Panc1 (cell line): ENCODE results near the gene SIGLECL1. TPM values are rescaled to one million over a fixed set of nuclear protein-coding genes. Genes with fewer than 3 reads are reported as not detected.

Experiments
- ATAC-seq: fragments of 200-7000 bp; cut with Tn5 transposase; 2 replicates; pipeline ENCODE4 v1.9.1; 2020; ENCODE audit warnings: mild to moderate bottlenecking, moderate library complexity
- BruUV-seq: library from RNA; stranded (reverse); fragments of 400-500 nt; replicated peaks from 2 replicates; lab custom pipeline; 2021; lab: Mats Ljungman, UMichigan
- CTCF ChIA-PET: fragments of 300-600 bp; sonication (Branson Sonifier 250); formaldehyde crosslinking; loops from one replicate; lab custom pipeline; 2022; ENCODE audit warnings: antibody characterized with exemption; lab: Charles Lee
- POLR2A ChIA-PET: fragments of 300-600 bp; sonication (Branson Sonifier 250); formaldehyde crosslinking; loops from one replicate; lab custom pipeline; 2022; ENCODE audit warnings: antibody characterized with exemption; lab: Charles Lee
- DNase-seq: peaks from one replicate; pipeline ENCODE4 v3.0.0-alpha.2; 2010; ENCODE audit warnings: low read depth, low spot score
- H3K27ac ChIP-seq: 2 replicates; pipeline ENCODE4 v1.5.1; 2011; ENCODE audit warnings: mild to moderate bottlenecking, low read length, inconsistent platforms
- H3K27me3 ChIP-seq: fragments of 200-500 bp; sonication (Bioruptor generic); 2 replicates; pipeline ENCODE4 v1.6.0; 2014; ENCODE audit warnings: low read length, inconsistent platforms; ENCODE audit not compliant: control insufficient read depth, insufficient read depth
- H3K36me3 ChIP-seq: fragments of 200-500 bp; sonication (Bioruptor generic); 2 replicates; pipeline ENCODE4 v1.5.1; 2014; ENCODE audit warnings: inconsistent platforms, mild to moderate bottlenecking, low read length, moderate library complexity; ENCODE audit not compliant: control insufficient read depth, insufficient read depth
- H3K4me1 ChIP-seq: 2 replicates; pipeline ENCODE4 v1.5.1; 2011; ENCODE audit warnings: inconsistent platforms, mild to moderate bottlenecking, low read length, moderate library complexity; ENCODE audit not compliant: control insufficient read depth, insufficient read depth
- H3K4me3 ChIP-seq, 2 experiments: 2 replicates each; pipeline ENCODE4 v1.5.1; 2011 to 2012; ENCODE audit warnings: low read depth in 2 of 2, low read length in 2 of 2, mild to moderate bottlenecking in 2 of 2, inconsistent platforms in 1 of 2, moderate library complexity in 1 of 2
- H3K9me3 ChIP-seq: fragments of 200-500 bp; sonication (Bioruptor generic); 2 replicates; pipeline ENCODE4 v1.5.1; 2014; ENCODE audit warnings: low read depth, mild to moderate bottlenecking, inconsistent platforms, low read length, moderate library complexity; ENCODE audit not compliant: control insufficient read depth, insufficient read depth
- CTCF ChIP-seq: fragments of 450-650 bp; IDR thresholded peaks from 2 replicates; pipeline ENCODE4 v1.5.1; 2017; ENCODE audit warnings: mild to moderate bottlenecking
- POLR2AphosphoS5 ChIP-seq: IDR thresholded peaks from 2 replicates; pipeline ENCODE4 v1.6.1; 2012; ENCODE audit warnings: mild to moderate bottlenecking, low read depth, low read length, moderate library complexity
- REST ChIP-seq, 2 experiments: IDR thresholded peaks; 2 replicates each; pipeline ENCODE4 v1.6.1; 2011 to 2012; ENCODE audit warnings: low read depth in 2 of 2, control low read depth in 1 of 2, low read length in 1 of 2, mild to moderate bottlenecking in 1 of 2, moderate library complexity in 1 of 2; ENCODE audit not compliant: insufficient read depth in 1 of 2
- SIN3A ChIP-seq: IDR thresholded peaks from 2 replicates; pipeline ENCODE4 v1.6.1; 2012; ENCODE audit warnings: low read depth, mild to moderate bottlenecking, low read length, moderate library complexity, borderline replicate concordance; ENCODE audit not compliant: insufficient read depth
- TCF7L2 ChIP-seq: IDR thresholded peaks from 2 replicates; pipeline ENCODE4 v1.6.1; 2011; ENCODE audit warnings: mild to moderate bottlenecking, low read depth, low read length, inconsistent platforms
- in situ Hi-C: cut with HindIII; loops from 2 replicates; pipeline ENCODE4 v1.10.0; 2016; ENCODE audit warnings: low sequenced_read_pairs, low pct_unique_long_range_greater_than_20kb
- intact Hi-C: fragments of 100-400 bp; cut with micrococcal nuclease; formaldehyde crosslinking; loops from one replicate; pipeline ENCODE4 v1.10.0; 2022; ENCODE audit not compliant: unreplicated experiment
- total RNA-seq: library from RNA; stranded (reverse); gene quantifications from one replicate; pipeline ENCODE4 v1.2.1, GENCODE V29; 2021; ENCODE audit not compliant: unreplicated experiment

The SIGLECL1 gene
- total RNA-seq, 1 experiment from 2014 or later = not detected

- ChIA-PET CTCF (no interaction called here), POLR2A (no interaction called here)
- H3K36me3 ChIP-seq = no peaks in the 10 kb centered on the region
- H3K27me3 ChIP-seq = peaks cover 5% of the 10 kb centered on the region
- in situ Hi-C loops (no loop called here), intact Hi-C loops (no loop called here)
- DNase-seq = no peak
- no peaks in the 10 kb centered on the region for H3K4me1 ChIP-seq
- no peaks in the 10 kb centered on the region for H3K9me3 ChIP-seq
- BruUV-seq = no TSS peak
- TF ChIP-seq REST (IDR thresholded peaks at IDR 0.05; ENCODE audit: insufficient read depth in 1 of 2, low read depth in 2 of 2, low read length in 1 of 2) (no peak), POLR2AphosphoS5 (no peak), SIN3A (no peak), CTCF (no peak), TCF7L2 (no peak)
- no peak overlapping the region for H3K4me3 ChIP-seq
- no peak for ATAC-seq
- H3K27ac ChIP-seq = no peak overlapping the region
Measured at GRCh38 chr19:51263808-51264207, 12.9 kb downstream of the SIGLECL1 start.

DNA sequence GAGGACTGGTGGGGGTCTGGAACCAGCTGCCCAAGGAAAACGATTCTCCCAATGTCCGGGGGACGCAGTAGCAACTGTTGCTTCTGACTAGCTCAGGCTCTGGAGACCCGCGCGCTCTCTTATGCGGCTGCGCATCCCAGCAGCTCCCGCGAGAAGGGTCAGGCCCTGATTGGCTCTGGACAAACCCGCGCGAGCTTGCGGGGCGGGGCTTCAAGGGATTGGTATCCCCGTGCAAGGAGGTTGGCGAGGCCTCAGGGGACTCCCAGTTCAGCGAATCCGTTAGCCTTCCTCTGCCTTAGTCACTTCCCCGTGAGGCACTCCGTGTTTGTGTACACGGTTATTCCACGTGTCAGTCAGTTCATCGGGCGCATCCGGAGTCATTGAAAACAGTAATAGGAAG lies 20.2 kb downstream of the SIGLECL1 start:
- no TSS peak for BruUV-seq
- POLR2A ChIA-PET = no interaction called here
- ATAC-seq (no peak), DNase-seq (no peak)
- Histone ChIP-seq H3K27ac (no peak overlapping the region), H3K4me1 (no peaks in the 10 kb centered on the region), H3K4me3 (no peak overlapping the region), H3K36me3 (no peaks in the 10 kb centered on the region), H3K27me3 (no peaks in the 10 kb centered on the region), H3K9me3 (no peaks in the 10 kb centered on the region)
- TF ChIP-seq SIN3A = no peak
- no peak for TF ChIP-seq REST (IDR thresholded peaks at IDR 0.05; ENCODE audit: insufficient read depth in 1 of 2, low read depth in 2 of 2, low read length in 1 of 2)
- no peak for TF ChIP-seq POLR2AphosphoS5
- no peak for TF ChIP-seq CTCF
- no peak for TF ChIP-seq TCF7L2
- CTCF ChIA-PET = no interaction called here
- intact Hi-C loops (no loop called here), in situ Hi-C loops (no loop called here)
